Omental fat pad (tissue), 4 donors: ENCODE data around the gene OTOP2. TPM values are rescaled to one million over a fixed set of nuclear protein-coding genes. Genes with fewer than 3 reads are reported as not detected.
"Not testable (repeated sequence)": the region's sequence is repeated elsewhere in the genome, so short reads cannot be mapped to it uniquely, and the experiment has no call there.

Source experiments
- ATAC-seq: fragments of 150-250 bp; one replicate; pipeline ENCODE4 v1.9.1; 2016; ENCODE audit warnings: mild to moderate bottlenecking, moderate library complexity; ENCODE audit not compliant: low FRiP score
- DNase-seq: peaks from one replicate; pipeline ENCODE4 v3.0.0-alpha.2; 2019; ENCODE audit warnings: low spot score
- total RNA-seq, 4 donors: library from RNA; depleted of rRNA; stranded (reverse); fragments of >200 nt; gene quantifications; one replicate each; pipeline ENCODE4 v1.1.0, GENCODE V29; 2016
- TF ChIP-seq, protein P1 (sequence below), 3 donors: fragments of 450-650 bp; IDR thresholded peaks; one replicate each; pipeline ENCODE4 v1.5.1; 2016 to 2017; ENCODE audit warnings: antibody characterized with exemption in 3 of 3, mild to moderate bottlenecking in 3 of 3, moderate library complexity in 2 of 3

Gene OTOP2
- total RNA-seq, 4 donors from 2014 or later = not detected

GRCh38 chr17:74975943-74976342 lies 51.9 kb downstream of the OTOP2 start:
- ATAC-seq (no peak), DNase-seq (no peak)
- TF ChIP-seq, protein P1, sequence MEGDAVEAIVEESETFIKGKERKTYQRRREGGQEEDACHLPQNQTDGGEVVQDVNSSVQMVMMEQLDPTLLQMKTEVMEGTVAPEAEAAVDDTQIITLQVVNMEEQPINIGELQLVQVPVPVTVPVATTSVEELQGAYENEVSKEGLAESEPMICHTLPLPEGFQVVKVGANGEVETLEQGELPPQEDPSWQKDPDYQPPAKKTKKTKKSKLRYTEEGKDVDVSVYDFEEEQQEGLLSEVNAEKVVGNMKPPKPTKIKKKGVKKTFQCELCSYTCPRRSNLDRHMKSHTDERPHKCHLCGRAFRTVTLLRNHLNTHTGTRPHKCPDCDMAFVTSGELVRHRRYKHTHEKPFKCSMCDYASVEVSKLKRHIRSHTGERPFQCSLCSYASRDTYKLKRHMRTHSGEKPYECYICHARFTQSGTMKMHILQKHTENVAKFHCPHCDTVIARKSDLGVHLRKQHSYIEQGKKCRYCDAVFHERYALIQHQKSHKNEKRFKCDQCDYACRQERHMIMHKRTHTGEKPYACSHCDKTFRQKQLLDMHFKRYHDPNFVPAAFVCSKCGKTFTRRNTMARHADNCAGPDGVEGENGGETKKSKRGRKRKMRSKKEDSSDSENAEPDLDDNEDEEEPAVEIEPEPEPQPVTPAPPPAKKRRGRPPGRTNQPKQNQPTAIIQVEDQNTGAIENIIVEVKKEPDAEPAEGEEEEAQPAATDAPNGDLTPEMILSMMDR (IDR thresholded peaks at IDR 0.05) = no peak

- no peak for ATAC-seq
- TF ChIP-seq, protein P1 (IDR thresholded peaks at IDR 0.05) = no peak
- DNase-seq = no peak
Measured at GRCh38 chr17:74977802-74978201, 53.7 kb downstream of the OTOP2 start.

GRCh38 chr17:74978240-74978639 lies 54.2 kb downstream of the OTOP2 start:
- TF ChIP-seq, protein P1 (IDR thresholded peaks at IDR 0.05) = no peak
- DNase-seq (no peak), ATAC-seq (no peak)

- TF ChIP-seq, protein P1 (IDR thresholded peaks at IDR 0.05) = no peak
- no peak for ATAC-seq
- no peak for DNase-seq
Measured at GRCh38 chr17:74979408-74980146, 55.5 kb downstream of the OTOP2 start.

- ATAC-seq = peak; percentile 25
- no peak for DNase-seq
- TF ChIP-seq, protein P1 (IDR thresholded peaks at IDR 0.05) = no peak
Measured at GRCh38 chr17:74981318-74981978, 57.4 kb downstream of the OTOP2 start.

DNA sequence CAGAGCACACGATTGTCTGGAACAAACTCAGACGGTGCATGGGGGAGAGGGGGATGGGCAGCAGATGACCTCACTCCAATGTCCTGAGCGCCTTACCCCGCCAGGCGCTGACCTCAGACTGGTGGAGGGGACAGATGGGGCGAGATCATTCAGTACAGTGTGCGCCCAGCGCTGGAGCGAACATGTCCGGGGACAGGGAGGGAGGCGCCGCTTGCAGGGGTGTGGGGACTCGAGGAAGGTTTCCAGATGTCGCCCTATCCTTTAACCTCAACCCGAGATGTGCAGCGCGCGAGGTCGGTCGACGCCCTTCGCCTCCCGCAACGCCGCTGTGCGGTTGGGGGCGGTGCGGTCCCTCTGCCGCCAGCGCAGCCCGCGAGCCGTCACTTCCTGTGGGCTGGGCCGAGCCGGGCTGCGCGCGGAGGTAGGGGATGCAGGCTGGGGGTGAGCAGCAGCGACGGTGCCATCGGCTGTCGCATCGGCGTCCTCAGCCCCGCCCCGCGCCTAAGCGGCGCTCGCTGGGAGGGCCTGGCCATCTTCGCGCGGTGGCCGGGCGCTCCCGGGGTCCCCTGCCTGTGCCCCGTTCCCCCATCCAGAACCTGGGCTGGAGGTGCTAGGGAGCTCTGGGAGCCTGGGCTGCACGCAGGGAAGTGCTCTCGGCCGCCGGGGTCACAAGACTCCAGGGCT lies 58.0 kb downstream of the OTOP2 start:
- TF ChIP-seq, protein P1 (IDR thresholded peaks at IDR 0.05) = no peak
- ATAC-seq = peak; percentile 84
- no peak for DNase-seq

- not testable (repeated sequence) for ATAC-seq, DNase-seq
Measured at GRCh38 chr17:74982663-74983313, 58.7 kb downstream of the OTOP2 start.
